GM10847 (cell line): Measurements from ENCODE around the gene SLC26A8.

Experiments
- POLR2A ChIP-seq: IDR thresholded peaks from 2 replicates; pipeline ENCODE4 v1.6.1; 2011; ENCODE audit not compliant: insufficient read length; ENCODE audit errors: extremely low read depth

Gene SLC26A8

GRCh38 chr6:36056178-36056577 lies 31.7 kb upstream of the SLC26A8 start:
- no peak for TF ChIP-seq POLR2A

- TF ChIP-seq POLR2A = no peak
Observed at GRCh38 chr6:36054956-36055355, 30.5 kb upstream of the SLC26A8 start.

GRCh38 chr6:36054415-36054814 lies 30.0 kb upstream of the SLC26A8 start:
- TF ChIP-seq POLR2A = no peak

- no peak for TF ChIP-seq POLR2A
Observed at GRCh38 chr6:36053878-36054277, 29.4 kb upstream of the SLC26A8 start.

- no peak for TF ChIP-seq POLR2A
Observed at GRCh38 chr6:36052097-36052496, 27.7 kb upstream of the SLC26A8 start.

- TF ChIP-seq POLR2A = no peak
Observed at GRCh38 chr6:36050947-36051710, 26.7 kb upstream of the SLC26A8 start.

- no peak for TF ChIP-seq POLR2A
Observed at GRCh38 chr6:36050305-36050704, 25.9 kb upstream of the SLC26A8 start.

GRCh38 chr6:36049582-36049981 lies 25.1 kb upstream of the SLC26A8 start:
- TF ChIP-seq POLR2A = no peak

- TF ChIP-seq POLR2A = no peak
Observed at GRCh38 chr6:36042618-36043260, 18.3 kb upstream of the SLC26A8 start.

- TF ChIP-seq POLR2A = no peak
Observed at GRCh38 chr6:36040958-36041357, 16.5 kb upstream of the SLC26A8 start.

GRCh38 chr6:36039112-36039511 lies 14.7 kb upstream of the SLC26A8 start:
- no peak for TF ChIP-seq POLR2A

- TF ChIP-seq POLR2A = no peak
Observed at GRCh38 chr6:36038120-36038876, 13.9 kb upstream of the SLC26A8 start.

- TF ChIP-seq POLR2A = no peak
Observed at GRCh38 chr6:36035225-36035624, 10.8 kb upstream of the SLC26A8 start.

GRCh38 chr6:36034441-36034840 lies 10.0 kb upstream of the SLC26A8 start:
- TF ChIP-seq POLR2A = no peak

GRCh38 chr6:36033935-36034334 lies 9.5 kb upstream of the SLC26A8 start:
- no peak for TF ChIP-seq POLR2A

- no peak for TF ChIP-seq POLR2A
Observed at GRCh38 chr6:36032261-36032660, 7.8 kb upstream of the SLC26A8 start.

- TF ChIP-seq POLR2A = no peak
Observed at GRCh38 chr6:36029464-36029863, 5.0 kb upstream of the SLC26A8 start.

- no peak for TF ChIP-seq POLR2A
Observed at GRCh38 chr6:36028877-36029324, 4.5 kb upstream of the SLC26A8 start.
